ENCODE measurements around the gene CD58. TPM values are rescaled to one million over a fixed set of nuclear protein-coding genes. Genes with fewer than 3 reads are reported as not detected.

Gene CD58
- total and polyA plus RNA-seq, 9 of the 15 experiments (the other 6 are each of a cell fraction or from before 2014, with no cell fraction given) = 18.1 to 113 (median 37.4) TPM

DNA sequence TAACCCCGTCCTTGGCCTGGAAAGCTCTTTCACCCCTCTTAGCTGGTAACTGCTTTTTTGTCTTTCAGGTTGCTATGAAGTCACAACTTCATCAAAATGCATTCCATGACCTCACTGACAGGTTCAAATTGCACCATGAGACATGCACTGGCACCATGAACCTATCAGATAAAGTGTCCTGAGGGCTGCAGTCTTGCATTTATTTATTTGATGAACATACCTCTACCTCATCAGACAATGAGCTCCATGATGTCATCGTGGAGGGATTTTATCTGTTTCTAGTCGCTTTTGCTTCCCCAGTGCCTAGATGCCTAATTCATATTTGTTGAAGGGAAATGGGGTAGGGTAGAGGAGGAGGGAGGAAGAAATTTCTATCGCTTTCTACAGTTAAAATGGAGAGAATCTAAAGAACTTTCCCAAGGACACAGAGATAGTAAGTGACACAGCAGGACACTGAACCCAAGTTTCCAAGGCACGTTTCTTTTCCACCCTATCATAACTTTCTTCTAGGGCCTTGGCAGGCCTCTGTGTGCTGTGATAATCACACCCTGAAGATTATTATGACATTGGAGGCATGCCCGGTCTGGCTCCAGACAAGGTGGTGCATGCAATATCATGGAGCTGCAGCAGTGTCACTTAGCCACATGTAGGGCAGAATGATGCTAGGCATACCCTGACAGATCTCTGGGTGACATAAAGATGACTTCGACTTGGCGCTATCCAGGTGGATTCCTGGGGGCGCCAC is 69.5 kb downstream of the CD58 start (continued):
- TF ChIP-seq, protein P1, sequence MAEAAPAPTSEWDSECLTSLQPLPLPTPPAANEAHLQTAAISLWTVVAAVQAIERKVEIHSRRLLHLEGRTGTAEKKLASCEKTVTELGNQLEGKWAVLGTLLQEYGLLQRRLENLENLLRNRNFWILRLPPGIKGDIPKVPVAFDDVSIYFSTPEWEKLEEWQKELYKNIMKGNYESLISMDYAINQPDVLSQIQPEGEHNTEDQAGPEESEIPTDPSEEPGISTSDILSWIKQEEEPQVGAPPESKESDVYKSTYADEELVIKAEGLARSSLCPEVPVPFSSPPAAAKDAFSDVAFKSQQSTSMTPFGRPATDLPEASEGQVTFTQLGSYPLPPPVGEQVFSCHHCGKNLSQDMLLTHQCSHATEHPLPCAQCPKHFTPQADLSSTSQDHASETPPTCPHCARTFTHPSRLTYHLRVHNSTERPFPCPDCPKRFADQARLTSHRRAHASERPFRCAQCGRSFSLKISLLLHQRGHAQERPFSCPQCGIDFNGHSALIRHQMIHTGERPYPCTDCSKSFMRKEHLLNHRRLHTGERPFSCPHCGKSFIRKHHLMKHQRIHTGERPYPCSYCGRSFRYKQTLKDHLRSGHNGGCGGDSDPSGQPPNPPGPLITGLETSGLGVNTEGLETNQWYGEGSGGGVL (CRISPR knock-in tag; IDR thresholded peaks at IDR 0.05) = no peak
- TF ChIP-seq FOXJ3 (CRISPR knock-in tag; IDR thresholded peaks at IDR 0.05) = no peak
- TF ChIP-seq, protein P2, sequence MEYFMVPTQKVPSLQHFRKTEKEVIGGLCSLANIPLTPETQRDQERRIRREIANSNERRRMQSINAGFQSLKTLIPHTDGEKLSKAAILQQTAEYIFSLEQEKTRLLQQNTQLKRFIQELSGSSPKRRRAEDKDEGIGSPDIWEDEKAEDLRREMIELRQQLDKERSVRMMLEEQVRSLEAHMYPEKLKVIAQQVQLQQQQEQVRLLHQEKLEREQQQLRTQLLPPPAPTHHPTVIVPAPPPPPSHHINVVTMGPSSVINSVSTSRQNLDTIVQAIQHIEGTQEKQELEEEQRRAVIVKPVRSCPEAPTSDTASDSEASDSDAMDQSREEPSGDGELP (CRISPR knock-in tag; IDR thresholded peaks at IDR 0.05; ENCODE audit: borderline replicate concordance) = no peak
- TF ChIP-seq, protein P3, sequence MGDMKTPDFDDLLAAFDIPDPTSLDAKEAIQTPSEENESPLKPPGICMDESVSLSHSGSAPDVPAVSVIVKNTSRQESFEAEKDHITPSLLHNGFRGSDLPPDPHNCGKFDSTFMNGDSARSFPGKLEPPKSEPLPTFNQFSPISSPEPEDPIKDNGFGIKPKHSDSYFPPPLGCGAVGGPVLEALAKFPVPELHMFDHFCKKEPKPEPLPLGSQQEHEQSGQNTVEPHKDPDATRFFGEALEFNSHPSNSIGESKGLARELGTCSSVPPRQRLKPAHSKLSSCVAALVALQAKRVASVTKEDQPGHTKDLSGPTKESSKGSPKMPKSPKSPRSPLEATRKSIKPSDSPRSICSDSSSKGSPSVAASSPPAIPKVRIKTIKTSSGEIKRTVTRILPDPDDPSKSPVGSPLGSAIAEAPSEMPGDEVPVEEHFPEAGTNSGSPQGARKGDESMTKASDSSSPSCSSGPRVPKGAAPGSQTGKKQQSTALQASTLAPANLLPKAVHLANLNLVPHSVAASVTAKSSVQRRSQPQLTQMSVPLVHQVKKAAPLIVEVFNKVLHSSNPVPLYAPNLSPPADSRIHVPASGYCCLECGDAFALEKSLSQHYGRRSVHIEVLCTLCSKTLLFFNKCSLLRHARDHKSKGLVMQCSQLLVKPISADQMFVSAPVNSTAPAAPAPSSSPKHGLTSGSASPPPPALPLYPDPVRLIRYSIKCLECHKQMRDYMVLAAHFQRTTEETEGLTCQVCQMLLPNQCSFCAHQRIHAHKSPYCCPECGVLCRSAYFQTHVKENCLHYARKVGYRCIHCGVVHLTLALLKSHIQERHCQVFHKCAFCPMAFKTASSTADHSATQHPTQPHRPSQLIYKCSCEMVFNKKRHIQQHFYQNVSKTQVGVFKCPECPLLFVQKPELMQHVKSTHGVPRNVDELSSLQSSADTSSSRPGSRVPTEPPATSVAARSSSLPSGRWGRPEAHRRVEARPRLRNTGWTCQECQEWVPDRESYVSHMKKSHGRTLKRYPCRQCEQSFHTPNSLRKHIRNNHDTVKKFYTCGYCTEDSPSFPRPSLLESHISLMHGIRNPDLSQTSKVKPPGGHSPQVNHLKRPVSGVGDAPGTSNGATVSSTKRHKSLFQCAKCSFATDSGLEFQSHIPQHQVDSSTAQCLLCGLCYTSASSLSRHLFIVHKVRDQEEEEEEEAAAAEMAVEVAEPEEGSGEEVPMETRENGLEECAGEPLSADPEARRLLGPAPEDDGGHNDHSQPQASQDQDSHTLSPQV (IDR thresholded peaks at IDR 0.05) = peak; percentile 63
- no peak for TF ChIP-seq ZNF57 (CRISPR knock-in tag; IDR thresholded peaks at IDR 0.05)
- TF ChIP-seq SRSF7 (optimal IDR thresholded peaks at IDR 0.05; ENCODE audit: low read depth, low read length) = no peak
- TF ChIP-seq ZNF311 (CRISPR knock-in tag; IDR thresholded peaks at IDR 0.05) = no peak
- TF ChIP-seq, protein P4, sequence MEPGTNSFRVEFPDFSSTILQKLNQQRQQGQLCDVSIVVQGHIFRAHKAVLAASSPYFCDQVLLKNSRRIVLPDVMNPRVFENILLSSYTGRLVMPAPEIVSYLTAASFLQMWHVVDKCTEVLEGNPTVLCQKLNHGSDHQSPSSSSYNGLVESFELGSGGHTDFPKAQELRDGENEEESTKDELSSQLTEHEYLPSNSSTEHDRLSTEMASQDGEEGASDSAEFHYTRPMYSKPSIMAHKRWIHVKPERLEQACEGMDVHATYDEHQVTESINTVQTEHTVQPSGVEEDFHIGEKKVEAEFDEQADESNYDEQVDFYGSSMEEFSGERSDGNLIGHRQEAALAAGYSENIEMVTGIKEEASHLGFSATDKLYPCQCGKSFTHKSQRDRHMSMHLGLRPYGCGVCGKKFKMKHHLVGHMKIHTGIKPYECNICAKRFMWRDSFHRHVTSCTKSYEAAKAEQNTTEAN (CRISPR knock-in tag; IDR thresholded peaks at IDR 0.05) = no peak
- TF ChIP-seq, protein P5, sequence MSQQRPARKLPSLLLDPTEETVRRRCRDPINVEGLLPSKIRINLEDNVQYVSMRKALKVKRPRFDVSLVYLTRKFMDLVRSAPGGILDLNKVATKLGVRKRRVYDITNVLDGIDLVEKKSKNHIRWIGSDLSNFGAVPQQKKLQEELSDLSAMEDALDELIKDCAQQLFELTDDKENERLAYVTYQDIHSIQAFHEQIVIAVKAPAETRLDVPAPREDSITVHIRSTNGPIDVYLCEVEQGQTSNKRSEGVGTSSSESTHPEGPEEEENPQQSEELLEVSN (IDR thresholded peaks at IDR 0.05; ENCODE audit: borderline replicate concordance in 1 of 2, extremely low read depth in 1 of 2, insufficient read depth in 1 of 2, insufficient read length in 1 of 2, low read depth in 1 of 2, low read length in 1 of 2, poor library complexity in 1 of 2, severe bottlenecking in 1 of 2) = peak in 1 of 2 experiments; percentile 17
- TF ChIP-seq ZNF780A (CRISPR knock-in tag; IDR thresholded peaks at IDR 0.05) = no peak
- TF ChIP-seq BRCA1 (IDR thresholded peaks at IDR 0.05) = no peak
- TF ChIP-seq BRCA1 (CRISPR knock-in tag; IDR thresholded peaks at IDR 0.05) = no peak
- TF ChIP-seq EP400 (IDR thresholded peaks at IDR 0.05) = no peak
- TF ChIP-seq XRCC4 (IDR thresholded peaks at IDR 0.05; ENCODE audit: extremely low read depth, insufficient read depth, insufficient read length) = no peak
- TF ChIP-seq STAT5A (IDR thresholded peaks at IDR 0.05; ENCODE audit: borderline replicate concordance, low read length) = peak; percentile 13; the same call in 1 of the 2 replicates
- no peak for TF ChIP-seq ZNF23 (CRISPR knock-in tag; IDR thresholded peaks at IDR 0.05)
- 0 out of 2 replicates have a peak, but pooled peaks have one; percentile 22 for TF ChIP-seq NFRKB (IDR thresholded peaks at IDR 0.05; ENCODE audit: low read depth)
- peak; percentile 43; the same call in 1 of the 2 replicates for TF ChIP-seq DPF2 (IDR thresholded peaks at IDR 0.05)
- no peak for TF ChIP-seq HDAC1 (IDR thresholded peaks at IDR 0.05)
